Activated naive CD4-positive, alpha-beta T cell (primary cell): ENCODE data around the gene KCTD14.
"Not testable (repeated sequence)": the region's sequence is repeated elsewhere in the genome, so short reads cannot be mapped to it uniquely, and the experiment has no call there.

Experiments used
- DNase-seq, 4 experiments: peaks; one replicate each; lab custom pipeline; 2025; lab: John Stamatoyannopoulos, UW

The KCTD14 gene

GRCh38 chr11:78046486-78046854, 23.4 kb upstream of the KCTD14 start:
- DNase-seq = no peak

- peak; percentile 40 to 82 (median 57) for DNase-seq
Observed at GRCh38 chr11:78045851-78046485, 22.9 kb upstream of the KCTD14 start.

- DNase-seq = no peak
Observed at GRCh38 chr11:78044706-78045105, 21.6 kb upstream of the KCTD14 start.

GRCh38 chr11:78041843-78042440, 18.9 kb upstream of the KCTD14 start:
- DNase-seq = no peak

- not testable (repeated sequence) for DNase-seq
Observed at GRCh38 chr11:78041380-78041719, 18.3 kb upstream of the KCTD14 start.

GRCh38 chr11:78040691-78041379, 17.8 kb upstream of the KCTD14 start:
- DNase-seq = no peak

GRCh38 chr11:78039919-78040671, 17.0 kb upstream of the KCTD14 start:
- DNase-seq = no peak

GRCh38 chr11:78039391-78039918, 16.4 kb upstream of the KCTD14 start:
- DNase-seq = no peak

GRCh38 chr11:78038697-78039313, 15.7 kb upstream of the KCTD14 start:
- no peak for DNase-seq

- no peak for DNase-seq
Observed at GRCh38 chr11:78037825-78038620, 14.9 kb upstream of the KCTD14 start.

- no peak for DNase-seq
Observed at GRCh38 chr11:78037056-78037455, 14.0 kb upstream of the KCTD14 start.

GRCh38 chr11:78036313-78036712, 13.2 kb upstream of the KCTD14 start:
- no peak for DNase-seq

GRCh38 chr11:78034623-78035022, 11.5 kb upstream of the KCTD14 start:
- DNase-seq = no peak

- no peak for DNase-seq
Observed at GRCh38 chr11:78033040-78033439, 10.0 kb upstream of the KCTD14 start.

- DNase-seq = no peak
Observed at GRCh38 chr11:78032090-78032489, 9.0 kb upstream of the KCTD14 start.

GRCh38 chr11:78031629-78032028, 8.6 kb upstream of the KCTD14 start:
- no peak for DNase-seq

- DNase-seq = no peak
Observed at GRCh38 chr11:78030429-78031325, 7.6 kb upstream of the KCTD14 start.

- DNase-seq = not testable (repeated sequence)
Observed at GRCh38 chr11:78028423-78028822, 5.3 kb upstream of the KCTD14 start.

- DNase-seq = no peak
Observed at GRCh38 chr11:78027759-78028158, 4.7 kb upstream of the KCTD14 start.

- DNase-seq = no peak
Observed at GRCh38 chr11:78025378-78025777, 2.3 kb upstream of the KCTD14 start.
